H9 (cell line): ENCODE results near the gene MAPK1IP1L. TPM values are rescaled to one million over a fixed set of nuclear protein-coding genes. Genes with fewer than 3 reads are reported as not detected.

Source experiments
- DNase-seq: peaks from one replicate; pipeline ENCODE4 v3.0.0-alpha.2; 2017
- H2AFZ ChIP-seq: one replicate; pipeline ENCODE4 v1.6.1; 2013; ENCODE audit warnings: mild to moderate bottlenecking, low read length, control low read depth, moderate library complexity
- H2AK5ac ChIP-seq: 2 replicates; pipeline ENCODE4 v1.6.1; 2013; ENCODE audit warnings: low read length, control low read depth, mixed read lengths; ENCODE audit not compliant: insufficient read length
- H2BK120ac ChIP-seq: one replicate; pipeline ENCODE4 v1.6.1; 2013; ENCODE audit warnings: low read depth, mild to moderate bottlenecking, low read length, control low read depth, inconsistent platforms; ENCODE audit not compliant: poor library complexity, severe bottlenecking
- H2BK12ac ChIP-seq: 2 replicates; pipeline ENCODE4 v1.6.1; 2013; ENCODE audit warnings: low read length, control low read depth, mixed read lengths, low read depth; ENCODE audit not compliant: insufficient read length
- H2BK15ac ChIP-seq: 2 replicates; pipeline ENCODE4 v1.6.1; 2013; ENCODE audit warnings: low read depth, low read length, control low read depth
- H2BK20ac ChIP-seq: one replicate; pipeline ENCODE4 v1.6.1; 2013; ENCODE audit warnings: low read depth, mild to moderate bottlenecking, low read length, control low read depth, inconsistent platforms; ENCODE audit not compliant: poor library complexity, severe bottlenecking
- H2BK5ac ChIP-seq: 2 replicates; pipeline ENCODE4 v1.6.1; 2013; ENCODE audit warnings: low read length, control low read depth, mixed read lengths; ENCODE audit not compliant: insufficient read length
- H3K14ac ChIP-seq: 2 replicates; pipeline ENCODE4 v1.6.1; 2013; ENCODE audit warnings: low read length, control low read depth; ENCODE audit not compliant: insufficient read depth
- H3K18ac ChIP-seq: 2 replicates; pipeline ENCODE4 v1.6.1; 2013; ENCODE audit warnings: low read depth, mild to moderate bottlenecking, mixed read lengths, low read length, control low read depth; ENCODE audit not compliant: insufficient read length
- H3K23ac ChIP-seq: 2 replicates; pipeline ENCODE4 v1.6.1; 2013; ENCODE audit warnings: low read length, control low read depth, mixed read lengths, low read depth; ENCODE audit not compliant: insufficient read length
- H3K23me2 ChIP-seq: 2 replicates; pipeline ENCODE4 v1.6.1; 2013; ENCODE audit warnings: low read depth, mild to moderate bottlenecking, mixed read lengths, low read length, control low read depth; ENCODE audit not compliant: insufficient read length, poor library complexity, severe bottlenecking
- H3K27ac ChIP-seq: 2 replicates; pipeline ENCODE4 v1.5.1; 2013; ENCODE audit warnings: low read length, control low read depth, mixed read lengths, low read depth; ENCODE audit not compliant: insufficient read length
- H3K27me3 ChIP-seq: 2 replicates; pipeline ENCODE4 v1.6.1; 2013; ENCODE audit warnings: low read length, control low read depth, inconsistent platforms; ENCODE audit not compliant: insufficient read depth
- H3K4ac ChIP-seq: 2 replicates; pipeline ENCODE4 v1.6.1; 2013; ENCODE audit warnings: low read depth, mild to moderate bottlenecking, control low read depth, inconsistent platforms, low read length, moderate library complexity
- H3K4me1 ChIP-seq: 2 replicates; pipeline ENCODE4 v1.6.1; 2013; ENCODE audit warnings: low read length, control low read depth, inconsistent platforms; ENCODE audit not compliant: insufficient read depth
- H3K4me2 ChIP-seq: 2 replicates; pipeline ENCODE4 v1.6.1; 2013; ENCODE audit warnings: low read length, control low read depth, mixed read lengths; ENCODE audit not compliant: insufficient read length, insufficient read depth
- H3K56ac ChIP-seq: 2 replicates; pipeline ENCODE4 v1.6.1; 2013; ENCODE audit warnings: low read depth, mild to moderate bottlenecking, mixed read lengths, low read length, control low read depth; ENCODE audit not compliant: insufficient read length
- H3K79me1 ChIP-seq: 2 replicates; pipeline ENCODE4 v1.6.1; 2013; ENCODE audit warnings: low read depth, mild to moderate bottlenecking, moderate library complexity, low read length, control low read depth, inconsistent platforms; ENCODE audit not compliant: insufficient read depth, poor library complexity, severe bottlenecking
- H3K79me2 ChIP-seq: 2 replicates; pipeline ENCODE4 v1.6.1; 2013; ENCODE audit warnings: low read length, control low read depth, inconsistent platforms; ENCODE audit not compliant: insufficient read depth
- H3K9ac ChIP-seq: 2 replicates; pipeline ENCODE4 v1.6.1; 2013; ENCODE audit warnings: low read length, control low read depth, mixed read lengths; ENCODE audit not compliant: insufficient read length; ENCODE audit errors: extremely low read depth
- H3K9me3 ChIP-seq: one replicate; pipeline ENCODE4 v1.6.1; 2013; ENCODE audit warnings: low read depth, low read length, inconsistent platforms; ENCODE audit not compliant: control insufficient read depth
- H3T11ph ChIP-seq: one replicate; pipeline ENCODE4 v1.6.1; 2013; ENCODE audit warnings: mild to moderate bottlenecking, low read length, control low read depth, inconsistent platforms
- H4K20me1 ChIP-seq: one replicate; pipeline ENCODE4 v1.6.1; 2013; ENCODE audit not compliant: control insufficient read depth, insufficient read length, insufficient read depth
- H4K5ac ChIP-seq: 2 replicates; pipeline ENCODE4 v1.6.1; 2013; ENCODE audit warnings: low read depth, mild to moderate bottlenecking, mixed read lengths, low read length, control low read depth; ENCODE audit not compliant: insufficient read length
- H4K8ac ChIP-seq: replicated peaks from 2 replicates; pipeline ENCODE4 v1.6.1; 2013; ENCODE audit warnings: low read length, control low read depth, mixed read lengths, low read depth; ENCODE audit not compliant: insufficient read length
- H4K91ac ChIP-seq: 2 replicates; pipeline ENCODE4 v1.6.1; 2013; ENCODE audit warnings: low read depth, mild to moderate bottlenecking, moderate library complexity, mixed read lengths, low read length, control low read depth; ENCODE audit not compliant: insufficient read length
- H3K27ac Mint-ChIP-seq, 3 experiments: 2 replicates in 2 of 3; 3 replicates in 1 of 3; pipeline ENCODE4 v1.8.0; 2020 to 2021; ENCODE audit warnings: mixed read lengths in 3 of 3, mild to moderate bottlenecking in 1 of 3, moderate library complexity in 1 of 3
- H3K27me3 Mint-ChIP-seq: 2 replicates; pipeline ENCODE4 v1.8.0; 2021; ENCODE audit warnings: low read depth, mild to moderate bottlenecking, moderate library complexity, mixed read lengths
- H3K36me3 Mint-ChIP-seq, 3 experiments: 2 replicates in 2 of 3; 3 replicates in 1 of 3; pipeline ENCODE4 v1.8.0; 2020 to 2021; ENCODE audit warnings: low read depth in 3 of 3, mixed read lengths in 3 of 3; ENCODE audit not compliant: insufficient read depth in 1 of 3
- H3K4me1 Mint-ChIP-seq, 2 experiments: 2 replicates each; pipeline ENCODE4 v1.8.0; 2020; ENCODE audit warnings: mixed read lengths in 2 of 2
- H3K4me3 Mint-ChIP-seq, 2 experiments: 2 replicates in 1 of 2; 3 replicates in 1 of 2; pipeline ENCODE4 v1.8.0; 2020 to 2021; ENCODE audit warnings: mild to moderate bottlenecking in 2 of 2, mixed read lengths in 2 of 2, moderate library complexity in 1 of 2
- H3K9me3 Mint-ChIP-seq, 2 experiments: 2 replicates in 1 of 2; 3 replicates in 1 of 2; pipeline ENCODE4 v1.8.0; 2020; ENCODE audit warnings: mild to moderate bottlenecking in 2 of 2, mixed read lengths in 2 of 2, moderate library complexity in 1 of 2
- WGBS: extraction: QIAGEN DNeasy Blood & Tissue Kit; methylation state at CpG from one replicate; pipeline ENCODE4 v1.1.7; 2013; ENCODE audit warnings: missing lambda C conversion rate, low lambda C conversion rate, mixed read lengths; ENCODE audit not compliant: insufficient read length; ENCODE audit errors: extremely low coverage; 5-methylcytosine and 5-hydroxymethylcytosine counted together
- total RNA-seq: library from RNA; stranded (reverse); gene quantifications from 2 replicates; pipeline ENCODE4 v1.2.1, GENCODE V29; 2021
- TF ChIP-seq, protein P1 (sequence below): fragments of 200-600 bp; sonication (generic); conservative IDR thresholded peaks from 3 replicates; pipeline ENCODE4 v1.8.0; 2021; ENCODE audit warnings: antibody characterized with exemption, mild to moderate bottlenecking

MAPK1IP1L gene
- total RNA-seq, 1 experiment from 2014 or later = 133 TPM

DNA sequence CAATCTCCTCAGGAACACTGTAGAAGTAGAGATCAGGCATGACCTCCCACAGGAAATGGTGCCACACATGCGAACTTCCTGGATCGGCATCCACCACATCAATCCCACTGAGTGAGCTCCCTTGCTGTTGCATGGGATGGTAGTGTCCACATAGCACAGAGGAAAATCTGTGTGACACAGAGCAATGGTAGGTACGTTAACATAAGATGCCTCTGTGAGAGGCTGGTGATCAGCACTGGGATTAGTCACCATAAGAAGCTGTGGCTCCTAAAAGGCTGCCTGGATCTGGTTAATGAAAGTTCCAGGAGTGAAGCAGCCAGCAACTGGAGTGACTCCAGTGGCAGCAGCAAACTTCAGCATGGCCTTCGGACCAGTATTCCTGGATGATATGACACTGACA is 46.4 kb upstream of the MAPK1IP1L start:
- Histone ChIP-seq H4K91ac (no peak overlapping the region), H4K20me1 (no peaks in the 10 kb centered on the region), H3K79me1 (no peaks in the 10 kb centered on the region), H3K27ac (no peak overlapping the region), H3K27me3 (no peaks in the 10 kb centered on the region), H3K4ac (no peak overlapping the region), H3K56ac (no peak overlapping the region), H3K23ac (no peak overlapping the region), H3K4me1 (no peaks in the 10 kb centered on the region), H3K79me2 (no peaks in the 10 kb centered on the region), H2AK5ac (no peak overlapping the region), H2AFZ (no peak overlapping the region), H2BK20ac (no peak overlapping the region), H4K8ac (no peak overlapping the region), H3K23me2 (no peaks in the 10 kb centered on the region), H3K4me2 (no peak overlapping the region), H2BK120ac (no peak overlapping the region), H2BK12ac (no peak overlapping the region), H2BK15ac (no peak overlapping the region), H3K9ac (no peak overlapping the region), H3T11ph (no peak overlapping the region), H3K14ac (no peak overlapping the region), H3K18ac (no peak overlapping the region), H3K9me3 (no peaks in the 10 kb centered on the region), H4K5ac (no peak overlapping the region), H2BK5ac (no peak overlapping the region)
- no CpG with 5 or more reads among the region's 4 CpGs for WGBS
- Mint-ChIP-seq H3K27ac (no peak overlapping the region; a peak in 1 of 7 replicates), H3K4me3 (no peak overlapping the region), H3K9me3 (no peaks in the 10 kb centered on the region), H3K27me3 (no peaks in the 10 kb centered on the region), H3K36me3 (peaks cover 31 to 83% (median 82%) of the 10 kb centered on the region in 3 experiments; a peak in 6 of 7 replicates), H3K4me1 (no peaks in the 10 kb centered on the region)
- TF ChIP-seq, protein P1, sequence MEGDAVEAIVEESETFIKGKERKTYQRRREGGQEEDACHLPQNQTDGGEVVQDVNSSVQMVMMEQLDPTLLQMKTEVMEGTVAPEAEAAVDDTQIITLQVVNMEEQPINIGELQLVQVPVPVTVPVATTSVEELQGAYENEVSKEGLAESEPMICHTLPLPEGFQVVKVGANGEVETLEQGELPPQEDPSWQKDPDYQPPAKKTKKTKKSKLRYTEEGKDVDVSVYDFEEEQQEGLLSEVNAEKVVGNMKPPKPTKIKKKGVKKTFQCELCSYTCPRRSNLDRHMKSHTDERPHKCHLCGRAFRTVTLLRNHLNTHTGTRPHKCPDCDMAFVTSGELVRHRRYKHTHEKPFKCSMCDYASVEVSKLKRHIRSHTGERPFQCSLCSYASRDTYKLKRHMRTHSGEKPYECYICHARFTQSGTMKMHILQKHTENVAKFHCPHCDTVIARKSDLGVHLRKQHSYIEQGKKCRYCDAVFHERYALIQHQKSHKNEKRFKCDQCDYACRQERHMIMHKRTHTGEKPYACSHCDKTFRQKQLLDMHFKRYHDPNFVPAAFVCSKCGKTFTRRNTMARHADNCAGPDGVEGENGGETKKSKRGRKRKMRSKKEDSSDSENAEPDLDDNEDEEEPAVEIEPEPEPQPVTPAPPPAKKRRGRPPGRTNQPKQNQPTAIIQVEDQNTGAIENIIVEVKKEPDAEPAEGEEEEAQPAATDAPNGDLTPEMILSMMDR = no peak
- DNase-seq = no peak
